ENCODE results near the gene PSME3. TPM values are rescaled to one million over a fixed set of nuclear protein-coding genes. Genes with fewer than 3 reads are reported as not detected.

PSME3 gene
- polyA plus RNA-seq, 10 donors = 47.7 to 71.6 (median 55.8) TPM

Other genes starting within 250 kb of the PSME3 start
- 10 to 100 TPM; 26.0 to 36.0 (median 32.1) TPM for gene RETREG3, start 224.0 kb upstream of the PSME3 start, polyA plus RNA-seq (ENCODE audit: insufficient read length in 10 of 10)
- gene TUBG1, start 223.7 kb upstream of the PSME3 start, polyA plus RNA-seq (ENCODE audit: insufficient read length in 10 of 10) = 10 to 100 TPM; 29.7 to 39.5 (median 34.5) TPM
- 10 to 100 TPM in 9 of 10 donors, 1 to 10 TPM in 1; 9.7 to 21.2 (median 12.6) TPM for gene TUBG2, start 174.1 kb upstream of the PSME3 start, polyA plus RNA-seq (ENCODE audit: insufficient read length in 10 of 10)
- gene PLEKHH3, start 156.4 kb upstream of the PSME3 start, polyA plus RNA-seq (ENCODE audit: insufficient read length in 10 of 10) = 10 to 100 TPM; 23.6 to 41.7 (median 35.5) TPM
- gene CCR10, start 151.6 kb upstream of the PSME3 start, polyA plus RNA-seq (ENCODE audit: insufficient read length in 10 of 10) = 1 to 10 TPM in 7 of 10 donors, under 1 TPM in 3; 0.71 to 2.1 (median 1.6) TPM
- 10 to 100 TPM; 10.2 to 15.7 (median 11.9) TPM for gene CNTNAP1, start 150.9 kb upstream of the PSME3 start, polyA plus RNA-seq (ENCODE audit: insufficient read length in 10 of 10)
- gene EZH1, start 88.4 kb upstream of the PSME3 start, polyA plus RNA-seq (ENCODE audit: insufficient read length in 10 of 10) = 10 to 100 TPM; 15.5 to 31.4 (median 19.0) TPM
- 10 to 100 TPM; 56.8 to 86.9 (median 73.2) TPM for gene RAMP2, start 72.2 kb upstream of the PSME3 start, polyA plus RNA-seq (ENCODE audit: insufficient read length in 10 of 10)
- 10 to 100 TPM; 26.0 to 38.5 (median 31.9) TPM for gene VPS25, start 59.9 kb upstream of the PSME3 start, polyA plus RNA-seq (ENCODE audit: insufficient read length in 10 of 10)
- 1 to 10 TPM in 3 of 10 donors, under 1 TPM in 7; 0.31 to 1.3 (median 0.54) TPM for gene WNK4, start 52.8 kb upstream of the PSME3 start, polyA plus RNA-seq (ENCODE audit: insufficient read length in 10 of 10)
- gene COA3, start 34.7 kb upstream of the PSME3 start, polyA plus RNA-seq (ENCODE audit: insufficient read length in 10 of 10) = 10 to 100 TPM; 48.5 to 61.5 (median 57.3) TPM
- 1 to 10 TPM in 3 of 10 donors, under 1 TPM in 7; 0.46 to 1.5 (median 0.74) TPM for gene CNTD1, start 34.5 kb upstream of the PSME3 start, polyA plus RNA-seq (ENCODE audit: insufficient read length in 10 of 10)
- 10 to 100 TPM; 38.4 to 54.3 (median 46.2) TPM for gene BECN1, start 9.1 kb upstream of the PSME3 start, polyA plus RNA-seq (ENCODE audit: insufficient read length in 10 of 10)
- 1 to 10 TPM in 2 of 10 donors, under 1 TPM in 8; 0.59 to 1.4 (median 0.77) TPM for gene AOC2, start 11.2 kb downstream of the PSME3 start, polyA plus RNA-seq (ENCODE audit: insufficient read length in 10 of 10)
- gene AOC3, start 17.8 kb downstream of the PSME3 start, polyA plus RNA-seq (ENCODE audit: insufficient read length in 10 of 10) = 10 to 100 TPM; 15.8 to 25.3 (median 17.4) TPM
- under 1 TPM in 1 of 10 donors, not detected in 9; 0.35 TPM for gene G6PC1, start 67.4 kb downstream of the PSME3 start, polyA plus RNA-seq (ENCODE audit: insufficient read length in 10 of 10)
- 10 to 100 TPM; 45.0 to 69.9 (median 48.3) TPM for gene AARSD1, start 131.1 kb downstream of the PSME3 start, polyA plus RNA-seq (ENCODE audit: insufficient read length in 10 of 10)
- 10 to 100 TPM; 46.0 to 82.2 (median 70.7) TPM for gene PTGES3L, start 146.7 kb downstream of the PSME3 start, polyA plus RNA-seq (ENCODE audit: insufficient read length in 10 of 10)
- 1 to 10 TPM; 6.0 to 8.9 (median 7.5) TPM for gene RUNDC1, start 147.2 kb downstream of the PSME3 start, polyA plus RNA-seq (ENCODE audit: insufficient read length in 10 of 10)
- gene RPL27, start 165.0 kb downstream of the PSME3 start, polyA plus RNA-seq (ENCODE audit: insufficient read length in 10 of 10) = 1,000 to 10,000 TPM; 2,057 to 2,736 (median 2,428) TPM
- gene IFI35, start 173.4 kb downstream of the PSME3 start, polyA plus RNA-seq (ENCODE audit: insufficient read length in 10 of 10) = 1 to 10 TPM; 4.2 to 7.7 (median 6.5) TPM
- gene VAT1, start 189.0 kb downstream of the PSME3 start, polyA plus RNA-seq (ENCODE audit: insufficient read length in 10 of 10) = 10 to 100 TPM; 62.1 to 97.2 (median 77.5) TPM
- gene RND2, start 191.8 kb downstream of the PSME3 start, polyA plus RNA-seq (ENCODE audit: insufficient read length in 10 of 10) = 1 to 10 TPM in 5 of 10 donors, under 1 TPM in 5; 0.47 to 1.3 (median 0.93) TPM